RWPE1 (cell line): ENCODE data around the gene MYH7.
"Not testable (repeated sequence)": the region's sequence is repeated elsewhere in the genome, so short reads cannot be mapped to it uniquely, and the experiment has no call there.

Experiments used
- CTCF ChIA-PET: fragments of 350-600 bp; sonication (Branson Sonifier 250); formaldehyde crosslinking; extraction: SDS; loops from one replicate; lab custom pipeline; 2021; lab: Yijun Ruan, JAX
- POLR2A ChIA-PET: fragments of 400-600 bp; formaldehyde crosslinking; extraction: SDS; loops from one replicate; lab custom pipeline; 2020; ENCODE audit warnings: antibody characterized with exemption; ENCODE audit not compliant: low non-redundant PET; lab: Yijun Ruan, JAX
- DNase-seq: peaks from one replicate; pipeline ENCODE4 v3.0.0; 2012; ENCODE audit warnings: low spot score
- H3K27ac ChIP-seq: fragments of 450-650 bp; 2 replicates; pipeline ENCODE4 v1.5.1; 2017
- CTCF ChIP-seq: fragments of 450-650 bp; conservative IDR thresholded peaks from 2 replicates; pipeline ENCODE4 v1.5.1; 2017; ENCODE audit warnings: low read depth, mild to moderate bottlenecking

Gene MYH7

GRCh38 chr14:23464700-23465099 is 29.2 kb upstream of the MYH7 start:
- no peak overlapping the region for H3K27ac ChIP-seq
- DNase-seq, result no peak
- CTCF ChIA-PET, result no interaction called here
- POLR2A ChIA-PET, result no interaction called here
- no peak for TF ChIP-seq CTCF

GRCh38 chr14:23460960-23461359 is 25.5 kb upstream of the MYH7 start:
- no peak for DNase-seq
- ChIA-PET POLR2A (no interaction called here), CTCF (no interaction called here)
- no peak for TF ChIP-seq CTCF
- no peak overlapping the region for H3K27ac ChIP-seq

- CTCF ChIA-PET, result interaction anchor here (0.6 to 1.0 kb wide), 2 partner anchors 131 to 187 kb away, joined by 3 to 6 read pairs; no protein-coding TSS in a partner anchor
- no peak for DNase-seq
- H3K27ac ChIP-seq, result no peak overlapping the region
- TF ChIP-seq CTCF, result no peak
- POLR2A ChIA-PET, result no interaction called here
These were observed 22.4 kb upstream of the MYH7 start for GRCh38 chr14:23457587-23458445.

- H3K27ac ChIP-seq, result not testable (repeated sequence)
- CTCF ChIA-PET, result interaction anchor here (1.0 kb wide), 1 partner anchor 131 kb away, joined by 3 read pairs; no protein-coding TSS in a partner anchor
These were observed 21.6 kb upstream of the MYH7 start for GRCh38 chr14:23456883-23457586.

GRCh38 chr14:23454445-23454856 is 19.0 kb upstream of the MYH7 start:
- CTCF ChIA-PET, result interaction anchor here (0.6 to 0.7 kb wide), 3 partner anchors 15 to 394 kb away, joined by 3 to 4 read pairs (median 4); partner anchors contain the start of gene NGDN
- TF ChIP-seq CTCF, result no peak
- POLR2A ChIA-PET, result no interaction called here
- H3K27ac ChIP-seq, result no peak overlapping the region
- peak; percentile 20 for DNase-seq

More at GRCh38 chr14:23456883-23457586, 21.6 kb upstream of the MYH7 start:
- DNase-seq, POLR2A ChIA-PET: not testable (repeated sequence)

- ChIA-PET CTCF (no interaction called here), POLR2A (no interaction called here)
- no peak for DNase-seq
These were observed 16.8 kb upstream of the MYH7 start for GRCh38 chr14:23452237-23452636.

More at GRCh38 chr14:23452237-23452636, 16.8 kb upstream of the MYH7 start:
- no peak overlapping the region for H3K27ac ChIP-seq
- TF ChIP-seq CTCF, result no peak
